AG10803 (cell line): ENCODE measurements around the gene UBE2U.

Experiments used
- DNase-seq: peaks from one replicate; pipeline ENCODE4 v3.0.0; 2010; ENCODE audit warnings: low read depth
- H3K4me3 ChIP-seq: 2 replicates; pipeline ENCODE4 v1.5.1; 2011; ENCODE audit warnings: mild to moderate bottlenecking, low read length, control low read depth
- TF ChIP-seq, protein P1 (sequence below): conservative IDR thresholded peaks from 2 replicates; pipeline ENCODE4 v1.5.1; 2011; ENCODE audit warnings: mild to moderate bottlenecking, low read length, control low read depth, inconsistent platforms

Gene UBE2U

DNA sequence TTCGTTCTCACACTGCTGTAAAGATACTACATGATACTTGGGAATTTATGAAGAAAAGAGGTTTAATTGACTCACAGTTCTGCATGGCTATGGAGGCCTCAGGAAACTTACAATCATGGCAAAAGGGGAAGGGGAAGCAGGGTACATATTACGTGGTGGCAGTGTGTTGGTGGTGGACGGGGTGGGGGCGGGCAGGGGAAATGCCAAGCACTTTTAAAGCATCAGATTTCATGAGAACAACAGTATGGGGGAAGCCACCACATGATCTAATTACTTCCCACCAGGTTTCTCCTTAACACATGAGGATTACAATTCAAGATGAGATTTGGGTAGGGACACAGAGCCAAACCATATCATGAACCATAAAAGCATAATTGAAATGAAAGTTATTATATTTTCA lies 88.5 kb downstream of the UBE2U start:
- TF ChIP-seq, protein P1, sequence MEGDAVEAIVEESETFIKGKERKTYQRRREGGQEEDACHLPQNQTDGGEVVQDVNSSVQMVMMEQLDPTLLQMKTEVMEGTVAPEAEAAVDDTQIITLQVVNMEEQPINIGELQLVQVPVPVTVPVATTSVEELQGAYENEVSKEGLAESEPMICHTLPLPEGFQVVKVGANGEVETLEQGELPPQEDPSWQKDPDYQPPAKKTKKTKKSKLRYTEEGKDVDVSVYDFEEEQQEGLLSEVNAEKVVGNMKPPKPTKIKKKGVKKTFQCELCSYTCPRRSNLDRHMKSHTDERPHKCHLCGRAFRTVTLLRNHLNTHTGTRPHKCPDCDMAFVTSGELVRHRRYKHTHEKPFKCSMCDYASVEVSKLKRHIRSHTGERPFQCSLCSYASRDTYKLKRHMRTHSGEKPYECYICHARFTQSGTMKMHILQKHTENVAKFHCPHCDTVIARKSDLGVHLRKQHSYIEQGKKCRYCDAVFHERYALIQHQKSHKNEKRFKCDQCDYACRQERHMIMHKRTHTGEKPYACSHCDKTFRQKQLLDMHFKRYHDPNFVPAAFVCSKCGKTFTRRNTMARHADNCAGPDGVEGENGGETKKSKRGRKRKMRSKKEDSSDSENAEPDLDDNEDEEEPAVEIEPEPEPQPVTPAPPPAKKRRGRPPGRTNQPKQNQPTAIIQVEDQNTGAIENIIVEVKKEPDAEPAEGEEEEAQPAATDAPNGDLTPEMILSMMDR: no peak
- no peak overlapping the region for H3K4me3 ChIP-seq
- no peak for DNase-seq

DNA sequence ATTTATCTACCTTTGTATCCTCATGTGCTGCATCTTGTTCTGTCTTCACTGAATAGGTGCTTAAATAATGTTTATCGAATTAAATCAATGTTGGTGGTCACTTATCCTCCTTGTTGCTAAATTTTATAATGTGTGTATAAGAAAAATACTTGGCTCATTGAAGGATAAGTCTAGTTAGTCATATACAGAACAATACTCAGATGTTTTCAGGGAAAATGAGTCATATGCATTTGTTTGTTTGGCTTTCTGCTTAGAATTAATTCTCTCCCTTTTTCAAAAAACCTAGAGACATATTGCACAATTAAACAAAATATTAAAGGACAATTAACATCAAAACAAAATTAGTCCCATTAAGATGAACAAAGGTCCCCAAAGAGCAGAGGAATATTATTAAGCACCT lies 89.0 kb downstream of the UBE2U start:
- no peak for DNase-seq
- TF ChIP-seq, protein P1: no peak
- H3K4me3 ChIP-seq: no peak overlapping the region

- DNase-seq: no peak
- no peak overlapping the region for H3K4me3 ChIP-seq
- TF ChIP-seq, protein P1: no peak
These were observed 90.4 kb downstream of the UBE2U start for GRCh38 chr1:64293820-64294219.

GRCh38 chr1:64295136-64295535 lies 91.7 kb downstream of the UBE2U start:
- TF ChIP-seq, protein P1: no peak
- no peak overlapping the region for H3K4me3 ChIP-seq
- no peak for DNase-seq

DNA sequence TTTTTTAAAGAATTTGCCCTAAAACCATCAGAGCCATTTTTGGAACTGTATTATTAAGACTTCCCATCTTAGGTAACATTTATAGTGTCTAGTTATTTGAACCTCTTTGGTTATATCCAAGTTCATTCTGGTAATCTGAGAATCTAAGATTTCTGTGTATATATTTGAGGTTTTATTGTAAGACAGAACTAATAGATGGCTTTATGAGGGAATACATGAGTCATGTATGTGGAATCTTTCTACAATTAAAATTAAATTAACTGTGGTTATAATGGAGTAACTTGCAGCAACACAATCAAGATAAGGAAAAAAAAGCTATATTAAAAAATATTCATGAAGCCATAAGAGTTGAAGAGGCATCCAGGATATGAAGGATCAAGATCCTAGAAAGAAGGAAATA lies 92.1 kb downstream of the UBE2U start:
- no peak for DNase-seq
- no peak overlapping the region for H3K4me3 ChIP-seq
- TF ChIP-seq, protein P1: no peak

DNA sequence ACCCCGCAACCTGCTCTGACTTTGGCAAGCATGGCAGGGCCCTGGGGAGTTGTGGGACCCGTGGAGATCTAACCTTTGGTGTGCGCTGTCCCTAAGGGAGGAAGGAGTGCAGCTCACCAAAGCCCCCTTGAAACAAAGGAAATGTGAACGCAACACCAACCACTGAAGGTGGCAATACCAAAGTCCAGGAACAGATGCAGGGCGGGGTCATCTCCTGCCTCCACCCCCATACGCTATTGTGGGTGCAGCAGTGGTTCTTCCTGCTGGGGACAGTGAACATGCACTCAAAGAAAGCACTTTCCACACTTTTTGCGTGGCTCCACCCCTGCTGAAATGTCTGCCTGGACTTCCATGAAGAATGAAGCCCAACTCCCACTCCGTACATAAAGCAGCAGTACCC lies 93.0 kb downstream of the UBE2U start:
- DNase-seq: no peak
- H3K4me3 ChIP-seq: no peak overlapping the region
- TF ChIP-seq, protein P1: no peak

- DNase-seq: no peak
- TF ChIP-seq, protein P1: no peak
- H3K4me3 ChIP-seq: no peak overlapping the region
These were observed 98.8 kb downstream of the UBE2U start for GRCh38 chr1:64302194-64302593.
